Astrocyte of the cerebellum (primary cell): ENCODE data around the gene DUSP15.

Experiments used
- DNase-seq: peaks from one replicate; pipeline ENCODE4 v3.0.0-alpha.2; 2011; ENCODE audit warnings: low read depth
- H3K4me3 ChIP-seq: 2 replicates; pipeline ENCODE4 v1.5.1; 2011; ENCODE audit warnings: mild to moderate bottlenecking, low read depth, low read length, moderate library complexity
- CTCF ChIP-seq: IDR thresholded peaks from 2 replicates; pipeline ENCODE4 v1.5.1; 2012; ENCODE audit warnings: low read length, low read depth, moderate library complexity, mild to moderate bottlenecking; ENCODE audit errors: missing control alignments
- in situ Hi-C: cut with HindIII; loops from 2 replicates; pipeline ENCODE4 v1.10.0; 2017; ENCODE audit warnings: low sequenced_read_pairs

DUSP15 gene

GRCh38 chr20:31866221-31866620, 4.1 kb downstream of the DUSP15 start:
- in situ Hi-C loops, result no loop called here
- no peak for DNase-seq
- H3K4me3 ChIP-seq, result no peak overlapping the region
- no peak for TF ChIP-seq CTCF

- in situ Hi-C loops, result no loop called here
- TF ChIP-seq CTCF, result no peak
- DNase-seq, result no peak
- no peak overlapping the region for H3K4me3 ChIP-seq
Observed at GRCh38 chr20:31864521-31865400, 5.6 kb downstream of the DUSP15 start.

DNA sequence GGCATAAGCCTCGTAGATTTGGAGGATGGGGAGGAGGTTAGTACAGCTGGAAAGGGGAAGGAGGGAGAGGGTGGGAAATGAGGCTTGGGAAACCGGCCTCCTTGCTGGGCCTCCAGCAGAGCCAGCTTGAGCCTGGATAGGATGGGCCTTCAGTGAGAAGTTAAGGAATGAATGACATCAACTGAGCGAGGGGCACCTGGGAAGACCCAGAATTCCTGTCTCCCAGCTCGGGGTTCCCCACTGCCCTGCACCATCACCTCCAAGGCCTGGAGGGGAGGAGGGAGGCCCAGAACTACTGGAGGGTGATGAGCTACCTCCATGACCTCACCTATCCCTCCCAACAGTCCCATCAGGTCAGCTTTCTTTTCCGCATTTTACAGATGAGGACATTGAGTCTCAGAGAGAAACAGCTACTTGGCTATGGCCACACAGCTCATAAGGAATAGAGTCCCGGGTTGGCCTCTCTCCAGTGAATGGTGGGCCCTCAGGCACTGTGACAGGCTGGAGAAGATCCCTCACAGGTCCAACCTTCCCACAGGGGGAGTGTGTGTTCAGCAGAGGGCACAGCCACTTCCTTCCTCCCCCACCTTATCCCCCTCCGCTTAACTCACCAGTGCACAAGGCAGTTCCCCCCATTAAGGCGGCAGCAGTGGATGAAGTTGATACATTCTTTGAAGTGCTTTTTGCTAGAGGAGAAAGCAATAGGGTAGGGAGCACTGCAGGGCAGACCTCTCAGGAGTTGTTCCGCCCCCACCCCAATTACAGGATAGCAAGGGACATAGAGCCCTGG, 6.8 kb downstream of the DUSP15 start:
- no peak for TF ChIP-seq CTCF
- no peak overlapping the region for H3K4me3 ChIP-seq
- in situ Hi-C loops, result no loop called here
- DNase-seq, result no peak

GRCh38 chr20:31862506-31862905, 7.8 kb downstream of the DUSP15 start:
- TF ChIP-seq CTCF, result no peak
- H3K4me3 ChIP-seq, result no peak overlapping the region
- in situ Hi-C loops, result no loop called here
- no peak for DNase-seq

DNA sequence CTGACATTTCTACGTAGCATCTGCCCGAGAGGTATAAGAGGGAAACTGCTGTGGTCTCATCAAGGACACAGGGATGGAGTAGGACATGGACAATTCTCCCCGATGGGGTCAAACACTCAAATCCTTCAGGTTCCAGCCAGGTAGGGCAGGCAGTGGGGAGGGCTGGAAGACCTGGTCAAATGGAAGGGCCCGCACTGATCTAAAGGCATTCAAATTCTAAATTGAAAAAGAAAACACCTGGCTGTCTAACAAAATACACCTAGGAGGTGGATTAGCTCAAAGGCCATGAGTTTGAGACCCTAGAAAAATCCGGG, 8.2 kb downstream of the DUSP15 start:
- DNase-seq, result no peak
- no peak for TF ChIP-seq CTCF
- in situ Hi-C loops, result no loop called here
- no peak overlapping the region for H3K4me3 ChIP-seq

DNA sequence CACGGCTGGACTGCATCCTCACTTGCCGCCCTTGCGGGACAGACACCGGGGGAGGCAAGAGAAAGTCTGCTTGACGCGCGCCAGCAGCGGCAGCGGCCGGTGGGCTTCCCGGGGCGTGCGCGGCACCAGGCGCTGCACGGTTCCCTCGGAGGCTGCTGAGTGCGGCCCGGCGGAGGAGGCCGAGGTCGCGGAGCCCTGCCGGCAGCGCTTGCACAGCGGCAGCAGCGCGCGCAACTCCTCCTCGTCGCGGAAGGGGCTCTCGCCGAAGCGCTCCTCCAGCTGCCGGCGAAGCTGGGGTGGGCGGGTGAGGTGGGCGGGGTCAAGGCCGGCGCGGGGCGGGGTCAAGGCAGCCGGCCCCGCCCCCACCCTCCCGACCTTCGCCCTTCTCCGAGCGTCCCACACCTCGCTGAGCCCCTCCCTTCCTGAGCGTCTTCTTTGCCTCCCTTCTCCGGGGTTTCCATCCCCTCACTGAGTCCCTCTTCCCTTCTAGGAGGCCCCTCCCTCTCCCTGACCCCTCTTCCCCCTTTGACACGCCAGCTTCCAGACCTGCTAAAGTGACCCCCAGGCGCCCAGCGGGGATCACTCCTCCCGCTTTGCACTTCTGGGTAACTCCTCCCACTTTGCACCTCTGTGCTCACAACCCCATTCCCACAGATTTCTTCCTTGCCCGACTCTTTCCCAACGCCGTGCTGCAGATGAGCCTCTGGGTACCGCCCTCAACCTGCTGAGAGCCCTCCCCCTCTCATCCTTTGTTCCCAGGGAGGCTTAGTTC, 8.8 kb downstream of the DUSP15 start:
- peak overlapping the region; percentile 39 for H3K4me3 ChIP-seq
- in situ Hi-C loops, result no loop called here
- no peak for TF ChIP-seq CTCF
- DNase-seq, result no peak
